CD4-positive, alpha-beta T cell (primary cell): ENCODE results near the gene LRRC36. TPM values are rescaled to one million over a fixed set of nuclear protein-coding genes. Genes with fewer than 3 reads are reported as not detected.

ENCODE experiments used
- ATAC-seq: fragments of 200-7000 bp; cut with Tn5 transposase; one replicate; pipeline ENCODE4 v1.10.0; 2022; ENCODE audit warnings: mild to moderate bottlenecking; ENCODE audit not compliant: poor library complexity
- CTCF ChIA-PET: fragments of 350-600 bp; sonication (Branson Sonifier 250); formaldehyde crosslinking; loops from one replicate; lab custom pipeline; 2021; ENCODE audit warnings: antibody characterized with exemption, inconsistent platforms; lab: Charles Lee
- POLR2A ChIA-PET: fragments of 350-600 bp; sonication (Branson Sonifier 250); formaldehyde crosslinking; loops from one replicate; lab custom pipeline; 2021; ENCODE audit warnings: antibody characterized with exemption, inconsistent platforms; lab: Charles Lee
- DNase-seq, 14 experiments: peaks; one replicate each; pipeline ENCODE4 v3.0.0-alpha.2; 2013 to 2020; ENCODE audit warnings: mixed read lengths in 2 of 14
- H3K27ac ChIP-seq, 2 donors: one replicate each; pipeline versions ENCODE4 v1.5.1 to v1.7.0; 2013; ENCODE audit warnings: low read length in 2 of 2, low read depth in 1 of 2, mild to moderate bottlenecking in 1 of 2
- H3K27me3 ChIP-seq, 2 experiments: 1 replicate in 1 of 2; 2 replicates in 1 of 2; pipeline versions ENCODE4 v1.6.1 to v1.7.0; 2013; ENCODE audit warnings: low read length in 2 of 2, control low read depth in 1 of 2, mild to moderate bottlenecking in 1 of 2, moderate library complexity in 1 of 2; ENCODE audit not compliant: insufficient read depth in 2 of 2, control insufficient read depth in 1 of 2
- H3K36me3 ChIP-seq: one replicate; pipeline ENCODE4 v1.6.1; 2013; ENCODE audit warnings: low read length, control low read depth; ENCODE audit not compliant: insufficient read depth
- H3K4me1 ChIP-seq: one replicate; pipeline ENCODE4 v1.6.1; 2013; ENCODE audit warnings: low read length, control low read depth; ENCODE audit not compliant: insufficient read depth
- H3K4me3 ChIP-seq: one replicate; pipeline ENCODE4 v1.5.1; 2013; ENCODE audit warnings: mild to moderate bottlenecking, low read length, moderate library complexity
- H3K9me3 ChIP-seq, 2 experiments: 1 replicate in 1 of 2; 2 replicates in 1 of 2; pipeline versions ENCODE4 v1.6.1 to v1.7.0; 2013; ENCODE audit warnings: low read length in 2 of 2, mild to moderate bottlenecking in 2 of 2, control low read depth in 1 of 2, moderate library complexity in 1 of 2; ENCODE audit not compliant: control insufficient read depth in 1 of 2, insufficient read depth in 1 of 2
- H3K27ac Mint-ChIP-seq: one replicate; pipeline ENCODE4 v1.8.0; 2020; ENCODE audit warnings: mixed read lengths
- H3K27me3 Mint-ChIP-seq: one replicate; pipeline ENCODE4 v1.8.0; 2021; ENCODE audit warnings: mixed read lengths
- H3K36me3 Mint-ChIP-seq: one replicate; pipeline ENCODE4 v1.8.0; 2021; ENCODE audit warnings: low read depth, mixed read lengths
- H3K4me1 Mint-ChIP-seq: one replicate; pipeline ENCODE4 v1.8.0; 2021; ENCODE audit warnings: low read depth, mixed read lengths
- H3K4me3 Mint-ChIP-seq: one replicate; pipeline ENCODE4 v1.8.0; 2020; ENCODE audit warnings: mild to moderate bottlenecking, mixed read lengths
- H3K9me3 Mint-ChIP-seq: one replicate; pipeline ENCODE4 v1.8.0; 2020; ENCODE audit warnings: mixed read lengths
- CTCF ChIP-seq: fragments of 200-600 bp; IDR thresholded peaks from one replicate; pipeline ENCODE4 v1.8.0; 2022; ENCODE audit warnings: antibody characterized with exemption, mild to moderate bottlenecking
- intact Hi-C, 2 experiments: fragments of 100-400 bp; cut with DNase I in 1 of 2; cut with micrococcal nuclease in 1 of 2; formaldehyde crosslinking; loops; one replicate each; pipeline versions ENCODE4 v1.15.1 to v1.9.0; 2023 to 2025; cut with DNase I, micrococcal nuclease
- total RNA-seq, 174 experiments: library from RNA in 2 of 174; stranded (reverse) in 2 of 174; gene quantifications; one replicate each; pipeline ENCODE4 v1.2.3 and lab custom pipeline; 2021 to 2026

Gene LRRC36
- total RNA-seq, 2 experiments from 2014 or later = not detected

DNA sequence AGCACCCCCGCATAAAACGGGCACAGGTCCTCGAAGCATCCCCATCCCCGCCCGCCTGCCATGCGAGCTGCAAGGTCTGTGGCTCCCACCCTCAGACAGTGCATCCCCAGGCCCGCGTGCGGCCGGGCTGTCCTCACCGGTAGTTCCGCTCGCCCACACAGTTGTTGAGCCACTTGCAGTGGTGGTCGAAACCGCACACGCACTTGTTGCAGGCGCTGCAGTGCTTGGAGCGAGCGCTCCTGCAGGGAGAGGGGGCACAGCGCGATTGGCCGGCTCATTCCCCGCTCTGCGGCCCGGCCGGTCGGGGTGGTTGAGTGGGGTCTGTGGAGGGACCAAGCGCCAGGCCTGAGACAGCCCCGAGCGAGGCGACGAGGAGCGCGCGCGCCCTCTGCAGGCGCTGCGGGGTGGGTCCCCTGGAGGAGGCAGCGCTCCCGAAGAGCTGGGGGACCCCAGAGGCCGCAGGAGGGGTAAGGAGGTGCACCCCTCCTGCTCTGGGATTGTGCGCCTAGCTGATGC lies 72.7 kb downstream of the LRRC36 start:
- peak; percentile 57 for TF ChIP-seq CTCF
- Histone ChIP-seq H3K27me3 (peaks cover 22 to 24% of the 10 kb centered on the region in 2 experiments), H3K4me1 (peaks cover 15% of the 10 kb centered on the region), H3K27ac (no peak overlapping the region), H3K36me3 (no peaks in the 10 kb centered on the region), H3K9me3 (peaks cover 0 to 7% of the 10 kb centered on the region in 2 experiments), H3K4me3 (no peak overlapping the region)
- ATAC-seq = peak; percentile 70
- DNase-seq = peak in 10 of 14 experiments; percentile 22 to 68 (median 30)
- Mint-ChIP-seq H3K27me3 (peaks cover 27% of the 10 kb centered on the region), H3K4me1 (peaks cover 1% of the 10 kb centered on the region), H3K4me3 (no peak overlapping the region), H3K36me3 (no peaks in the 10 kb centered on the region), H3K9me3 (no peaks in the 10 kb centered on the region), H3K27ac (no peak overlapping the region)
- intact Hi-C loops = loop anchor here (5.0 to 10.0 kb wide), 3 partner anchors 122 to 422 kb away; partner anchors contain the start of gene PLEKHG4 (in 1 of the 2)
- ChIA-PET CTCF (interaction anchor here (0.7 to 0.8 kb wide), 4 partner anchors 13 to 52 kb away, joined by 3 read pairs; partner anchors contain the start of gene ZDHHC1), POLR2A (no interaction called here)

DNA sequence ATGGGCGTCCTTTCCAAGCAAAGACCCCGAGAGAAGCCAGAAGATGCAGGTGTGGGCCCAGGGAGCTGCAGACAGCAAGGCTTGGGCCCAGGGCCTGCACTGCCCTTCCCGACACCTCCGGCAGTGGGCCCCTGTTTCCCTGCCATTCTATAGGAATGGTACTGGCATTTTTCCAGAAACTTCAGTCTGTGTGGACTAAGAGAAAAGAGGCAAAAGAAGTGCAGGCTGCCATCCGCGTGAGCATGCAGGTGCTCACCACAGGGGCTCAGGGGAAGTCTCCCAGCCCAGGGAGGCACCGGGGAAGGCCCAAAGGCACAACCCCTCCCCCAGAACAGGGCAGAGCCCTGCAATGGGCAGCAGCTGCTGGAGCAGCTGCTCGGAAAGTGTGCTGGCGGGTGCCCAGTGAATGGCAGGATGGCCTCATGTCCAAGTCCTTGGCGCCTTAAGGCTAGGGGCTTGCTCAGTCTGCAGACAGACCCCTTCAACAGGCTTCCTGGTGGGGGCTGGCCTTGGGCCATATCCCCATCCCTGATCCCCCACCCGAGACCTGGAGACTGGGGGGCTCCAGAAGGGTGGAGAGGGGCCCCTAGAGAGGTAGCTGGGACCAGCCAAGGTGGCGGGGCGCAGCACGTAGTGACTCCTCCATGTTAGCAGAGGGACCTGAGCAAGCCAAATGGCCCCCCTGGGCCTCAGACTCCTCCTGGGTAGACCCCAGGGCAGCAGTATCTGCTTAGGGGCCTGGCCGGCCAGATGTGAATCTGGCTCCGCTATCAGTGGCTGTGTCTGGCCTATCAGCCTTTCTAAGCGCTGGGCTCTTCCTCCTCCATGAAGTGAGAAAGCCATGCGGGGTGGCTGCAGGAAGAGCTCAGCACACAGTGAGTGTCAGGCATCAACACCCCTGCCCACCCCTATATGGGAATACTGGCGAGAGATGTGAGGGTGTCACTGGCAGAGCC lies 73.4 kb downstream of the LRRC36 start:
- H3K27me3 Mint-ChIP-seq = peaks cover 25% of the 10 kb centered on the region
- H3K36me3 Mint-ChIP-seq = no peaks in the 10 kb centered on the region
- no peak for ATAC-seq

More for the DNA sequence above, 73.4 kb downstream of the LRRC36 start:
- intact Hi-C loops = loop anchor here (5.0 to 10.0 kb wide), 3 partner anchors 123 to 423 kb away; partner anchors contain the start of gene PLEKHG4 (in 1 of the 2)
- H3K4me3 ChIP-seq = no peak overlapping the region
- H3K27ac ChIP-seq = no peak overlapping the region
- peaks cover 9% of the 10 kb centered on the region for H3K4me1 ChIP-seq
- DNase-seq = no peak
- POLR2A ChIA-PET = no interaction called here
- Mint-ChIP-seq H3K4me1 (no peaks in the 10 kb centered on the region), H3K9me3 (no peaks in the 10 kb centered on the region), H3K27ac (no peak overlapping the region), H3K4me3 (no peak overlapping the region)
- H3K36me3 ChIP-seq = no peaks in the 10 kb centered on the region
- peak; percentile 11 for TF ChIP-seq CTCF
- H3K27me3 ChIP-seq = peaks cover 17 to 19% of the 10 kb centered on the region in 2 experiments
- CTCF ChIA-PET = interaction anchor here (0.7 to 0.8 kb wide), 4 partner anchors 14 to 53 kb away, joined by 3 read pairs; partner anchors contain the start of gene ZDHHC1
- H3K9me3 ChIP-seq = peaks cover 0 to 5% of the 10 kb centered on the region in 2 experiments
